Neural cell (in vitro differentiated cells): ENCODE measurements around the gene HIKESHI. TPM values are rescaled to one million over a fixed set of nuclear protein-coding genes. Genes with fewer than 3 reads are reported as not detected.

Source experiments
- H2AFZ ChIP-seq: fragments of 200-600, 300-800 bp; sonication (generic), shearing (Covaris generic); 2 replicates; pipeline ENCODE4 v1.6.0; 2014; ENCODE audit warnings: low read depth, mild to moderate bottlenecking, antibody characterized with exemption, low read length, moderate library complexity
- H3F3A ChIP-seq: fragments of 200-600 bp; shearing (Covaris generic); 2 replicates; pipeline ENCODE4 v1.6.1; 2016; ENCODE audit warnings: mild to moderate bottlenecking, moderate library complexity, mixed read lengths, antibody characterized with exemption, low read length; ENCODE audit not compliant: insufficient read depth, poor library complexity, severe bottlenecking
- H3K27ac ChIP-seq: fragments of 200-600, 300-800 bp; sonication (generic), shearing (Covaris generic); 2 replicates; pipeline ENCODE4 v1.5.1; 2014; ENCODE audit warnings: mild to moderate bottlenecking, low read length, moderate library complexity
- H3K27me3 ChIP-seq: fragments of 300-800, 200-600 bp; sonication (generic), shearing (Covaris generic); 2 replicates; pipeline ENCODE4 v1.6.0; 2014; ENCODE audit warnings: mild to moderate bottlenecking, low read depth, low read length, moderate library complexity; ENCODE audit not compliant: insufficient read depth
- H3K36me3 ChIP-seq: fragments of 300-800, 200-600 bp; sonication (generic), shearing (Covaris generic); 2 replicates; pipeline ENCODE4 v1.5.1; 2014; ENCODE audit warnings: mild to moderate bottlenecking, antibody characterized with exemption, low read length, moderate library complexity; ENCODE audit not compliant: insufficient read depth
- H3K4me2 ChIP-seq: fragments of 300-800, 200-600 bp; sonication (generic), shearing (Covaris generic); 2 replicates; pipeline ENCODE4 v1.6.0; 2014; ENCODE audit warnings: mild to moderate bottlenecking, low read length
- H3K4me3 ChIP-seq: fragments of 300-800, 200-600 bp; sonication (generic), shearing (Covaris generic); 2 replicates; pipeline ENCODE4 v1.5.1; 2014; ENCODE audit warnings: mild to moderate bottlenecking, low read length, moderate library complexity
- H3K79me2 ChIP-seq: fragments of 200-600 bp; shearing (Covaris generic); replicated peaks from 2 replicates; pipeline ENCODE4 v1.6.0; 2014; ENCODE audit warnings: mild to moderate bottlenecking, low read length, moderate library complexity; ENCODE audit not compliant: insufficient read depth
- H3K9ac ChIP-seq: fragments of 300-800, 200-600 bp; sonication (generic), shearing (Covaris generic); 2 replicates; pipeline ENCODE4 v1.6.1; 2016; ENCODE audit warnings: mild to moderate bottlenecking, low read length, mixed read lengths
- H3K9me2 ChIP-seq: fragments of 200-600 bp; shearing (Covaris generic); 2 replicates; pipeline ENCODE4 v1.6.1; 2016; ENCODE audit warnings: mild to moderate bottlenecking, low read length, mixed read lengths; ENCODE audit not compliant: insufficient read depth
- H3K9me3 ChIP-seq: fragments of 200-600, 300-800 bp; sonication (generic), shearing (Covaris generic); 2 replicates; pipeline ENCODE4 v1.6.1; 2016; ENCODE audit warnings: mild to moderate bottlenecking, mixed run types, low read length, moderate library complexity, mixed read lengths
- H4K20me1 ChIP-seq: fragments of 200-600 bp; shearing (Covaris generic); 2 replicates; pipeline ENCODE4 v1.6.1; 2016; ENCODE audit warnings: mild to moderate bottlenecking, mixed run types; ENCODE audit not compliant: insufficient read depth
- CTCF ChIP-seq: fragments of 450-650 bp; IDR thresholded peaks from 2 replicates; pipeline ENCODE4 v1.5.1; 2014; ENCODE audit warnings: antibody characterized with exemption, mild to moderate bottlenecking, moderate library complexity; ENCODE audit not compliant: poor library complexity, severe bottlenecking
- EP300 ChIP-seq: fragments of 450-650 bp; conservative IDR thresholded peaks from 2 replicates; pipeline ENCODE4 v1.6.1; 2014; ENCODE audit warnings: antibody characterized with exemption, mild to moderate bottlenecking, moderate library complexity; ENCODE audit not compliant: poor library complexity, severe bottlenecking
- EZH2 ChIP-seq: fragments of 200-600, 300-800 bp; shearing (Covaris generic), sonication (generic); IDR thresholded peaks from 2 replicates; pipeline ENCODE4 v1.6.1; 2014; ENCODE audit warnings: antibody characterized with exemption, low read length, borderline replicate concordance, mild to moderate bottlenecking; ENCODE audit not compliant: insufficient read depth, poor library complexity, severe bottlenecking
- MXI1 ChIP-seq: fragments of 450-650 bp; conservative IDR thresholded peaks from 2 replicates; pipeline ENCODE4 v1.6.1; 2014; ENCODE audit warnings: antibody characterized with exemption, mild to moderate bottlenecking; ENCODE audit not compliant: poor library complexity, severe bottlenecking
- POLR2AphosphoS5 ChIP-seq: IDR thresholded peaks from 2 replicates; pipeline ENCODE4 v1.6.1; 2012
- RAD21 ChIP-seq: fragments of 450-650 bp; conservative IDR thresholded peaks from 2 replicates; pipeline ENCODE4 v1.6.1; 2014; ENCODE audit warnings: antibody characterized with exemption, mild to moderate bottlenecking, moderate library complexity
- REST ChIP-seq: IDR thresholded peaks from 2 replicates; pipeline ENCODE4 v1.6.1; 2012; ENCODE audit warnings: borderline replicate concordance
- SMC3 ChIP-seq: fragments of 450-650 bp; conservative IDR thresholded peaks from 2 replicates; pipeline ENCODE4 v1.6.1; 2014; ENCODE audit warnings: antibody characterized with exemption, mild to moderate bottlenecking, moderate library complexity; ENCODE audit not compliant: poor library complexity
- TAF1 ChIP-seq: IDR thresholded peaks from 2 replicates; pipeline ENCODE4 v1.6.1; 2012; ENCODE audit warnings: low read depth
- polyA plus RNA-seq: library from polyadenylated mRNA; depleted of rRNA; stranded (reverse); fragments of >200 nt; gene quantifications from 2 replicates; pipeline ENCODE4 v1.2.3, GENCODE V29; 2014

Gene HIKESHI
- polyA plus RNA-seq, 1 donor from 2014 or later: 180 TPM

- Histone ChIP-seq H3K4me3 (no peak overlapping the region), H3K9me3 (no peaks in the 10 kb centered on the region), H3K9ac (no peak overlapping the region), H2AFZ (no peak overlapping the region), H3K9me2 (no peaks in the 10 kb centered on the region), H3F3A (no peaks in the 10 kb centered on the region), H3K27ac (no peak overlapping the region), H3K4me2 (no peak overlapping the region), H3K79me2 (peaks cover 5% of the 10 kb centered on the region), H3K36me3 (peaks cover 4% of the 10 kb centered on the region), H3K27me3 (no peaks in the 10 kb centered on the region), H4K20me1 (no peaks in the 10 kb centered on the region)
- TF ChIP-seq POLR2AphosphoS5 (no peak), RAD21 (no peak), REST (no peak), SMC3 (no peak), MXI1 (no peak), TAF1 (no peak)
These were observed 42.3 kb upstream of the HIKESHI start for GRCh38 chr11:86259730-86260129.

- H3F3A ChIP-seq: no peaks in the 10 kb centered on the region
- no peak overlapping the region for H3K4me3 ChIP-seq
- H3K27ac ChIP-seq: no peak overlapping the region
- H3K9ac ChIP-seq: no peak overlapping the region
- H3K27me3 ChIP-seq: no peaks in the 10 kb centered on the region
- no peak overlapping the region for H3K4me2 ChIP-seq
- no peaks in the 10 kb centered on the region for H3K79me2 ChIP-seq
- H3K9me2 ChIP-seq: no peaks in the 10 kb centered on the region
- H3K9me3 ChIP-seq: no peaks in the 10 kb centered on the region
- TF ChIP-seq CTCF (no peak), SMC3 (no peak), MXI1 (no peak), REST (no peak), POLR2AphosphoS5 (no peak), EP300 (no peak), TAF1 (no peak), RAD21 (no peak), EZH2 (no peak)
- H4K20me1 ChIP-seq: no peaks in the 10 kb centered on the region
- H2AFZ ChIP-seq: no peak overlapping the region
- peaks cover 4% of the 10 kb centered on the region for H3K36me3 ChIP-seq
These were observed 40.7 kb upstream of the HIKESHI start for GRCh38 chr11:86261328-86261727.
